ENCODE data around the gene ZNF579.

ZNF579 gene

GRCh38 chr19:55563261-55563690 is 17.4 kb downstream of the ZNF579 start:
- no peak for DNase-seq

- DNase-seq: no peak
Measured at GRCh38 chr19:55559684-55560083, 21.0 kb downstream of the ZNF579 start.

- no peak for DNase-seq
Measured at GRCh38 chr19:55554741-55555152, 25.9 kb downstream of the ZNF579 start.

- DNase-seq: no peak
Measured at GRCh38 chr19:55554302-55554701, 26.3 kb downstream of the ZNF579 start.

- DNase-seq: no peak
Measured at GRCh38 chr19:55553217-55554182, 27.1 kb downstream of the ZNF579 start.

- DNase-seq: no peak
Measured at GRCh38 chr19:55552620-55553019, 28.0 kb downstream of the ZNF579 start.

- DNase-seq: no peak
Measured at GRCh38 chr19:55552206-55552605, 28.4 kb downstream of the ZNF579 start.

- no peak for DNase-seq
Measured at GRCh38 chr19:55550321-55550650, 30.4 kb downstream of the ZNF579 start.

GRCh38 chr19:55549500-55550320 is 30.9 kb downstream of the ZNF579 start:
- no peak for DNase-seq

GRCh38 chr19:55546822-55547614 is 33.6 kb downstream of the ZNF579 start:
- no peak for DNase-seq

GRCh38 chr19:55546011-55546410 is 34.6 kb downstream of the ZNF579 start:
- DNase-seq: no peak

- DNase-seq: no peak
Measured at GRCh38 chr19:55545443-55545842, 35.2 kb downstream of the ZNF579 start, which contains the start of gene SBK3. SBK3 (minus strand) TSS chr19:55545543; CDS start chr19:55545543, 0 bp downstream.

- no peak for DNase-seq
Measured at GRCh38 chr19:55544776-55545439, 35.7 kb downstream of the ZNF579 start.

- no peak for DNase-seq
Measured at GRCh38 chr19:55544014-55544413, 36.6 kb downstream of the ZNF579 start.

- DNase-seq: no peak
Measured at GRCh38 chr19:55543567-55543966, 37.1 kb downstream of the ZNF579 start.

GRCh38 chr19:55542292-55542855 is 38.3 kb downstream of the ZNF579 start:
- DNase-seq: no peak

GRCh38 chr19:55541091-55541490 is 39.6 kb downstream of the ZNF579 start:
- no peak for DNase-seq

- no peak for DNase-seq
Measured at GRCh38 chr19:55540619-55541018, 40.0 kb downstream of the ZNF579 start.

- no peak for DNase-seq
Measured at GRCh38 chr19:55539090-55539984, 41.3 kb downstream of the ZNF579 start.

GRCh38 chr19:55538132-55538531 is 42.5 kb downstream of the ZNF579 start:
- DNase-seq: no peak

GRCh38 chr19:55537741-55538111 is 42.9 kb downstream of the ZNF579 start:
- no peak for DNase-seq

Measured in CD4-positive, alpha-beta T cell treated with Interferon alpha-2 for 1 hour (primary cell).